GM19043 (cell line): Measurements from ENCODE around the gene CNTROB.

ENCODE experiments used
- ATAC-seq: cut with Tn5 transposase; IDR thresholded peaks from one replicate; pipeline ENCODE4 v1.9.1; 2021; ENCODE audit warnings: low read depth; ENCODE audit not compliant: unreplicated experiment

The CNTROB gene

GRCh38 chr17:7977805-7978204 lies 45.8 kb downstream of the CNTROB start:
- ATAC-seq, result no peak

- ATAC-seq, result no peak
Measured at GRCh38 chr17:7982173-7982572, 50.2 kb downstream of the CNTROB start.

GRCh38 chr17:7982666-7983065 lies 50.7 kb downstream of the CNTROB start:
- ATAC-seq, result no peak

GRCh38 chr17:7984904-7985303 lies 52.9 kb downstream of the CNTROB start:
- no peak for ATAC-seq

- no peak for ATAC-seq
Measured at GRCh38 chr17:7987112-7987893, 55.3 kb downstream of the CNTROB start.

- ATAC-seq, result no peak
Measured at GRCh38 chr17:7988750-7989178, 56.8 kb downstream of the CNTROB start.

DNA sequence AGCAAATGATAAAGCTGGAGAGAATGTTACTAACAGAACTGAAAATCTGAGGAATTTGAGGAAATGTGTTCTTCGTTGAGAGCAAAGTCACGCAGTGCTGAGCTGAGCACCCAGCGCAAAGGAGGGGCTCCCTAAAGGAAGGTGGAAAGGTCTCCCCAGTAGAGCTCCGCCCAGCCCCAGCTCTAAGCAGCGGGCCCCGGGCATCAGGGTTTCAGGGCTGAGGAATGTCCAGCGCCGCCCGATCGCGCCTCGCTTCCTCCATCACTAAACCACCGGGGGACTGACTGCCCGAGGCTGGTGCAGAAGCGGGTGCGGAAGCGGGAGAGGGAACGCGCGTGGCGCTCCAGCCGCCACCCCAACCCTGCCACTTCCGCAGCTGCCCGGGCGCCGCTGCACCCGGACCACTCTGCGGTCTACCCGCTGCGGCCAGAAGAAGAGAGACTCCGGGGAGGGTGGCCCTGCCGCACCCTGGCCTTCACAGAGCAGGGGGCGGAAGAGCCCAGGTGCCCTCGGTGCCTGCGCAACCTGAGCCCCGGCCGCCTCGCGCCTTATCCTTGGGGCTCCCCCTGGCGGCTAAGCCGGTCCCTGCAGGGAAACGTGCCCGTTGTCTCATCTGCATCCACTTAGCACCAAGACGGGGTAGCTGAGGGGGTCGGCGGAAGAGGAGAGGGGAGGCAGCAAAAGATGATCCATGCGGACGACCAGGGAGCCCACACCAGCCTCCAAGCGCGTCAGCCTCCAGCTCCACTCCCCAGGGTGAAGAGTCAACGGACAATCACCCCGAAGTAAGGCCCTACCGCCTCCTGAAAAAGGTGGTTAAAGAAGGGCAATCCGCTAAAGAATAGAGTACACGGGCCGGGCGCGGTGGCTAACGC lies 58.0 kb downstream of the CNTROB start:
- ATAC-seq, result peak; percentile 61

DNA sequence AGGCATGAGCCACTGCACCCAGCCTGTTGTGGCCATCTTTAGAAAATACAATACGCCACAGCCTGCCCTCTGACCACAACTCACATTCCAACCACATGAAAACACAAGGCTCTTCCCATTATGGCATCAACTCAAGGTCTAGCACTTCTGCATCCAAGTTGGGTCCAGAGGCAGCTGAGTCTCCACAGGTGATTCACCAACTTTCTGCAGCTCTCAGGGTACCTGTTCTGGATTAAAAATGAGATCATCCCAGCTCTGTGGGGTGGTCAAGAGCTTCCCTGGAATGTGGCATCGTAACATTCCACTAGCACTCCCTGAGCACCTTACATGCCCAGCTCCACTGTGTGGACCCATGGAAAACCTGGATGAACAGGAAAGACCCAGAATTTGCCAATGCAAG lies 60.5 kb downstream of the CNTROB start:
- no peak for ATAC-seq

DNA sequence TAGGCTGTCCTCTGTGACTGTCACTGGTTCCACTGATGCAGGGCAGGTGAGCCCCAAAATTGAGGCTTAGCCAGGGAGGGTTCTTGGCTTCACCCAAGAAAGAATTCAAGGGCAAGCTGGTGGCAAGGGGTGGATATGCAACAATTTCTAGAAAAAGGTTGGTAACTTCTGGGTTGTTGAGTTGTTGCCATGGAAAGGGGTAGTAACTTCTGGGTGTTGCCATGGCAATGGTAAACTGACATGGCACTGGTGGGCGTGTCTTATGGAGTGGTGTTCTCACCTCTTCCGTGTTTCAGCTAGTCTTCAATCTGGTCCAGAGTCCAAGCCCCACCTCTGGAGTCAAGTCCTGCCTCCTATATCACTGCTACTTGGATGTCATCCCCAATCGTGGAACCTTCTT lies 60.9 kb downstream of the CNTROB start:
- ATAC-seq, result no peak

DNA sequence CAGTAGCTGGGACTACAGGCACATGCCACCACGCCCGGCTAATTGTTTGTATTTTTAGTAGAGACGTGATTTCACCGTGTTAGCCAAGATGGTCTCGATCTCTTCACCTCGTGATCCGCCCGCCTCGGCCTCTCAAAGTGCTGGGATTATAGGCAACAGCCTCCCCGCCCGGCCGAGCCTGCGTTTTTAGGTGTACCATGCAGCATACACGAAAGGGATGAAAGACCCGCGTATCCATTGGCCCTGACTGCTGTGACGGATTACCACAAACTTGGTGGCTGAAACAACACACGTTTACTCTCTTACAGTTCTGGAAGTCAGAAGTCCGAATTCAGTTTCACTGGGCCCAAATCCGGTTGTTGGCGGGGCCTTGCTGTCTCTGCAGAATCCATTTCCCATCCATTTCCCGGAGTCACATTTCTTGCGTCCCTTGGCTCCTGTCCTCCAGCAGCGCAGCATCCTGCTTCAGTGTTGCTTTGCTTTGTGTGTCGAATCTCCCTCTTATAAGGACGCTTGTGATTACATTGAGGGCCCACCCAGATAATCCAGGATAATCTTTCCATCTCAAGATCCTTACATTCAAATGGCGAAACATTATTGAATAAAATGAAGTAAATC lies 62.1 kb downstream of the CNTROB start:
- ATAC-seq, result no peak

- ATAC-seq, result no peak
Measured at GRCh38 chr17:7995724-7996123, 63.7 kb downstream of the CNTROB start.

DNA sequence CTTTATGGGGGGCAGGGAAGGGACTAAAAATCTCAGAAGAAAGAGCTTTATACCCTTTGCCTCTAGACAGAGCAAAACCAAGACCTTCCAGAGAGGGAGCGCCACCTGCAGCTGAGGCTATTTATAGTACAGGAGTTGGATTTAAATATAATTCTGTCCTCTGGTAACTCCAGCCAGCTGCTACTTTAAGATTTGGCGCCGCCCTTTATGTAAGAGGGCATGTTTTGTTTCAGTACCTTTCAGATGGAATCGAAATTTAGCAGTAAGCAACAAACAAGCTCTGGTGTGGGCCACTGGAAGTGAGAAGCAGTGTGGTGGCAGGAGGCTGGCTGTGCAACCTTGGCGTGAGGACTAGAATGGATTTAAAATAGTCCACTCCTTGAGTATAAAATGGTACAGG lies 65.2 kb downstream of the CNTROB start:
- no peak for ATAC-seq
